KMS-11 (cell line): Measurements from ENCODE around the gene FAT1.

Experiments used
- H2AFZ ChIP-seq: fragments of 200-600 bp; sonication (generic); 2 replicates; pipeline ENCODE4 v1.6.1; 2016; ENCODE audit warnings: antibody characterized with exemption, mixed run types, low read depth
- H3K27ac ChIP-seq: fragments of 200-600 bp; sonication (generic); 2 replicates; pipeline ENCODE4 v1.6.1; 2016; ENCODE audit warnings: mild to moderate bottlenecking, mixed run types
- H3K27me3 ChIP-seq: fragments of 200-600 bp; sonication (generic); 2 replicates; pipeline ENCODE4 v1.6.1; 2017; ENCODE audit warnings: mild to moderate bottlenecking, low read depth, mixed run types, moderate library complexity; ENCODE audit not compliant: insufficient read depth
- H3K36me3 ChIP-seq: fragments of 200-600 bp; sonication (generic); 2 replicates; pipeline ENCODE4 v1.6.1; 2017; ENCODE audit warnings: mild to moderate bottlenecking, mixed run types; ENCODE audit not compliant: insufficient read depth
- H3K4me1 ChIP-seq: fragments of 200-600 bp; sonication (generic); 2 replicates; pipeline ENCODE4 v1.6.1; 2016; ENCODE audit warnings: mild to moderate bottlenecking, low read depth, mixed run types; ENCODE audit not compliant: poor library complexity, severe bottlenecking
- H3K4me2 ChIP-seq: fragments of 200-600 bp; sonication (generic); 2 replicates; pipeline ENCODE4 v1.7.0; 2016; ENCODE audit warnings: mild to moderate bottlenecking, mixed run types
- H3K4me3 ChIP-seq: fragments of 200-600 bp; sonication (generic); IDR thresholded peaks from 2 replicates; pipeline ENCODE4 v1.6.1; 2017; ENCODE audit warnings: low read depth, low read length, mixed read lengths; ENCODE audit not compliant: insufficient read depth
- H3K79me2 ChIP-seq: fragments of 200-600 bp; sonication (generic); 2 replicates; pipeline ENCODE4 v1.6.1; 2016; ENCODE audit warnings: low read depth, mixed run types; ENCODE audit not compliant: insufficient read depth
- H3K9ac ChIP-seq: fragments of 200-600 bp; sonication (generic); 2 replicates; pipeline ENCODE4 v1.6.1; 2016; ENCODE audit warnings: mild to moderate bottlenecking, mixed run types
- H4K20me1 ChIP-seq: fragments of 200-600 bp; sonication (generic); 2 replicates; pipeline ENCODE4 v1.6.1; 2016; ENCODE audit warnings: mild to moderate bottlenecking, mixed run types; ENCODE audit not compliant: insufficient read depth
- TF ChIP-seq, protein P1 (sequence below): fragments of 200-600 bp; sonication (generic); conservative IDR thresholded peaks from 2 replicates; pipeline ENCODE4 v1.6.1; 2017; ENCODE audit warnings: low read depth, mild to moderate bottlenecking, antibody characterized with exemption, low read length, moderate library complexity, mixed read lengths

FAT1 gene, protein sequence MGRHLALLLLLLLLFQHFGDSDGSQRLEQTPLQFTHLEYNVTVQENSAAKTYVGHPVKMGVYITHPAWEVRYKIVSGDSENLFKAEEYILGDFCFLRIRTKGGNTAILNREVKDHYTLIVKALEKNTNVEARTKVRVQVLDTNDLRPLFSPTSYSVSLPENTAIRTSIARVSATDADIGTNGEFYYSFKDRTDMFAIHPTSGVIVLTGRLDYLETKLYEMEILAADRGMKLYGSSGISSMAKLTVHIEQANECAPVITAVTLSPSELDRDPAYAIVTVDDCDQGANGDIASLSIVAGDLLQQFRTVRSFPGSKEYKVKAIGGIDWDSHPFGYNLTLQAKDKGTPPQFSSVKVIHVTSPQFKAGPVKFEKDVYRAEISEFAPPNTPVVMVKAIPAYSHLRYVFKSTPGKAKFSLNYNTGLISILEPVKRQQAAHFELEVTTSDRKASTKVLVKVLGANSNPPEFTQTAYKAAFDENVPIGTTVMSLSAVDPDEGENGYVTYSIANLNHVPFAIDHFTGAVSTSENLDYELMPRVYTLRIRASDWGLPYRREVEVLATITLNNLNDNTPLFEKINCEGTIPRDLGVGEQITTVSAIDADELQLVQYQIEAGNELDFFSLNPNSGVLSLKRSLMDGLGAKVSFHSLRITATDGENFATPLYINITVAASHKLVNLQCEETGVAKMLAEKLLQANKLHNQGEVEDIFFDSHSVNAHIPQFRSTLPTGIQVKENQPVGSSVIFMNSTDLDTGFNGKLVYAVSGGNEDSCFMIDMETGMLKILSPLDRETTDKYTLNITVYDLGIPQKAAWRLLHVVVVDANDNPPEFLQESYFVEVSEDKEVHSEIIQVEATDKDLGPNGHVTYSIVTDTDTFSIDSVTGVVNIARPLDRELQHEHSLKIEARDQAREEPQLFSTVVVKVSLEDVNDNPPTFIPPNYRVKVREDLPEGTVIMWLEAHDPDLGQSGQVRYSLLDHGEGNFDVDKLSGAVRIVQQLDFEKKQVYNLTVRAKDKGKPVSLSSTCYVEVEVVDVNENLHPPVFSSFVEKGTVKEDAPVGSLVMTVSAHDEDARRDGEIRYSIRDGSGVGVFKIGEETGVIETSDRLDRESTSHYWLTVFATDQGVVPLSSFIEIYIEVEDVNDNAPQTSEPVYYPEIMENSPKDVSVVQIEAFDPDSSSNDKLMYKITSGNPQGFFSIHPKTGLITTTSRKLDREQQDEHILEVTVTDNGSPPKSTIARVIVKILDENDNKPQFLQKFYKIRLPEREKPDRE (N-terminal part only)

DNA sequence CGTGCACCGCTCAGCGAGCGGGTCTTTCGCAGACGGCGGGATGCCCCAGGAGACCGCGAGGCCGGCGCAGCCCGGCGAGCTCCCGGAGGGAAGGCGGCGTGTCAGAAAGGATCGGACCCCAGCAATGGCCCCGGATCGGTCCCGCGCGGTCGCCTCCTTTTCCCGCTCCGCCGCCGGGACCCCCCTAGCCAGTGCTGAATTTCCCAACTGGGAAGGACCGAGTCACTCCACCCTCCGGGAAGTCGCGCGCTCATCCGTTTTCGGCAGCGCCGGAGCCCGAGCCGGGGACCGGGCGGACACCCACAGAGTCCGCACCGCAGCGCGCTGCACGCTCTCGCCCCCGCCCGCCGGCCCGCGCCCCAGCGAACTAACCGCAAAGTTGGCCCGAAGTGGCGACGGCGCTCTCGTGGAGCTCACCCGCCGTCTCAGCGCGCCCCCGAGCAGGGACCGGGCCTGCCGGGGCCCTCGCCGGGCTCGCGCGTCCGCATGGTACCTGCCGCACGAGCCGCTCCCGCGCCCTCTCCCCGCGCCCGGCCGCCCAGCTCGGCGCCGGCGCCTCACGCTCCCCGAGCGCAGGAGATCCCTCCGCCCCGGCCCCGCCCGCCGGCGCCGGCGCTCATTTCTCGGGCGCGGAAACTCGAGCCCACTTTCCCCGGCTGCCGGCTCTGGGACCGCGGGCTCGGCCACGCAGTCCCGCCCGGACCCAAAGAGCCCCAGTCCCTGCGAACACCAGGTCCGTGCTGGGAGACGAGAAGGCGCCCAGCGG lies at the start of gene FAT1:
Gene FAT1 (minus strand): TSS at position 565 of the 766 bp plus-strand sequence. CDS start 14,029 bp downstream, outside the sequence.
- no peak within 1 kb of the TSS for H2AFZ ChIP-seq
- no peak within 1 kb of the TSS for H3K4me3 ChIP-seq
- H3K79me2 ChIP-seq, result no peaks in the 10 kb centered on the region
- H4K20me1 ChIP-seq, result no peaks in the 10 kb centered on the region
- H3K27ac ChIP-seq, result no peak within 1 kb of the TSS
- H3K9ac ChIP-seq, result no peak within 1 kb of the TSS
- H3K4me2 ChIP-seq, result no peak within 1 kb of the TSS
- TF ChIP-seq, protein P1, sequence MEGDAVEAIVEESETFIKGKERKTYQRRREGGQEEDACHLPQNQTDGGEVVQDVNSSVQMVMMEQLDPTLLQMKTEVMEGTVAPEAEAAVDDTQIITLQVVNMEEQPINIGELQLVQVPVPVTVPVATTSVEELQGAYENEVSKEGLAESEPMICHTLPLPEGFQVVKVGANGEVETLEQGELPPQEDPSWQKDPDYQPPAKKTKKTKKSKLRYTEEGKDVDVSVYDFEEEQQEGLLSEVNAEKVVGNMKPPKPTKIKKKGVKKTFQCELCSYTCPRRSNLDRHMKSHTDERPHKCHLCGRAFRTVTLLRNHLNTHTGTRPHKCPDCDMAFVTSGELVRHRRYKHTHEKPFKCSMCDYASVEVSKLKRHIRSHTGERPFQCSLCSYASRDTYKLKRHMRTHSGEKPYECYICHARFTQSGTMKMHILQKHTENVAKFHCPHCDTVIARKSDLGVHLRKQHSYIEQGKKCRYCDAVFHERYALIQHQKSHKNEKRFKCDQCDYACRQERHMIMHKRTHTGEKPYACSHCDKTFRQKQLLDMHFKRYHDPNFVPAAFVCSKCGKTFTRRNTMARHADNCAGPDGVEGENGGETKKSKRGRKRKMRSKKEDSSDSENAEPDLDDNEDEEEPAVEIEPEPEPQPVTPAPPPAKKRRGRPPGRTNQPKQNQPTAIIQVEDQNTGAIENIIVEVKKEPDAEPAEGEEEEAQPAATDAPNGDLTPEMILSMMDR, result no peak
- no peaks in the 10 kb centered on the region for H3K27me3 ChIP-seq
- H3K4me1 ChIP-seq, result no peaks in the 10 kb centered on the region
- H3K36me3 ChIP-seq, result no peaks in the 10 kb centered on the region

DNA sequence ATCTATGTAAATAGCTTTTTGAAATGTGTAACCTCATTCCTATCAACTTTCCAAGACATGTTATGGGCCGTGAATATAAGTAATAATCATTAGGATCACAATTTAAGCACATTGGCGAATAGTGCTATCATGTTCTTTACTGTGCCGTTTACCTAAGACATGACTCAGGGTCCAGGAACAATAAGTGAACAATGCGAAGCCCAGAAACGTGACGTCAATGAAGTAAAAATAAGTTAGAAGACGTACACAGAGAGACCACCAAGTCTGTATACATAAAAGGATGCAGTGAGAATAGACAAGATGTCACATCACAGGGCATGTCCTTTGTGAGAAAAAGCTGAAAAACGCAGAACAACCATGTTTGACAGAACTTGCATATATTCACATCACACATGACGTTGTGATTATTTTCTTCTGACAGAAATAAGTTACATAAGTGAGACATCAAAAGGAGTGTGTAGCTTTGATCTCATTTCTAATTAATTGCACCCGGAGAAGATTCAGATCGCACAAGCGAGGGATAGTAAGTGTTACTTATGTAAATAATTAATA lies 49.4 kb upstream of the FAT1 start:
- TF ChIP-seq, protein P1, result no peak
- Histone ChIP-seq H3K27ac (no peak overlapping the region), H3K9ac (no peak overlapping the region), H3K4me2 (no peak overlapping the region), H3K4me1 (no peaks in the 10 kb centered on the region), H3K4me3 (no peak overlapping the region), H4K20me1 (no peaks in the 10 kb centered on the region), H3K79me2 (no peaks in the 10 kb centered on the region), H3K36me3 (no peaks in the 10 kb centered on the region), H2AFZ (no peak overlapping the region), H3K27me3 (no peaks in the 10 kb centered on the region)

DNA sequence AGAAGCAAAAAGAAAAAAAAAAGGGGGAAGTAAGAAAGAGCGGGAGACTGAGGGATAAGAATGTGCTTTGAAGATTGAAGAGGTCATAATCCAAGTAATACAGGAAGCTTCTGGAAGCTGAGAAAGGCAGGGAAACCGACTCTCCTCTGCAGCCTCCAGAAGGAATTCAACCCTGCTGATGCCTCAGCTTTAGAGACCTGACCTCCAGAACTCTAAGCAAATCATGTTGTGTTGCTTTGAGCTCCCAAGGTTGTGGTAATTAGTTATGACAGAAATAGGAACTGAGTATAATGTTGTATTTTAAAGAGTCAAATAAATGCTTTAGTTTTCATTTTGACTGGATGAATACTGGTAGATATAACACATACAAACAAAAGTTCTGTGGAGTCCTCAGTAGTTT lies 48.0 kb upstream of the FAT1 start:
- no peak overlapping the region for H2AFZ ChIP-seq
- TF ChIP-seq, protein P1, result no peak
- no peaks in the 10 kb centered on the region for H4K20me1 ChIP-seq
- no peaks in the 10 kb centered on the region for H3K36me3 ChIP-seq
- H3K4me1 ChIP-seq, result no peaks in the 10 kb centered on the region
- no peak overlapping the region for H3K9ac ChIP-seq
- no peaks in the 10 kb centered on the region for H3K79me2 ChIP-seq
- no peak overlapping the region for H3K4me2 ChIP-seq
- no peak overlapping the region for H3K27ac ChIP-seq
- no peaks in the 10 kb centered on the region for H3K27me3 ChIP-seq
- H3K4me3 ChIP-seq, result no peak overlapping the region
